KBM-7 (cell line): ENCODE data around the gene CA5A.
"Not testable (repeated sequence)": the region's sequence is repeated elsewhere in the genome, so short reads cannot be mapped to it uniquely, and the experiment has no call there.

ENCODE experiments used
- DNase-seq: peaks from one replicate; pipeline ENCODE4 v3.0.0-alpha.2; 2015
- in situ Hi-C: fragments of 300-500 bp; cut with MboI; formaldehyde crosslinking; loops from 2 replicates; pipeline ENCODE4 v1.14.3; 2020; ENCODE audit warnings: low sequenced_read_pairs, low pct_unique_long_range_greater_than_20kb, mixed read lengths

Gene CA5A

DNA sequence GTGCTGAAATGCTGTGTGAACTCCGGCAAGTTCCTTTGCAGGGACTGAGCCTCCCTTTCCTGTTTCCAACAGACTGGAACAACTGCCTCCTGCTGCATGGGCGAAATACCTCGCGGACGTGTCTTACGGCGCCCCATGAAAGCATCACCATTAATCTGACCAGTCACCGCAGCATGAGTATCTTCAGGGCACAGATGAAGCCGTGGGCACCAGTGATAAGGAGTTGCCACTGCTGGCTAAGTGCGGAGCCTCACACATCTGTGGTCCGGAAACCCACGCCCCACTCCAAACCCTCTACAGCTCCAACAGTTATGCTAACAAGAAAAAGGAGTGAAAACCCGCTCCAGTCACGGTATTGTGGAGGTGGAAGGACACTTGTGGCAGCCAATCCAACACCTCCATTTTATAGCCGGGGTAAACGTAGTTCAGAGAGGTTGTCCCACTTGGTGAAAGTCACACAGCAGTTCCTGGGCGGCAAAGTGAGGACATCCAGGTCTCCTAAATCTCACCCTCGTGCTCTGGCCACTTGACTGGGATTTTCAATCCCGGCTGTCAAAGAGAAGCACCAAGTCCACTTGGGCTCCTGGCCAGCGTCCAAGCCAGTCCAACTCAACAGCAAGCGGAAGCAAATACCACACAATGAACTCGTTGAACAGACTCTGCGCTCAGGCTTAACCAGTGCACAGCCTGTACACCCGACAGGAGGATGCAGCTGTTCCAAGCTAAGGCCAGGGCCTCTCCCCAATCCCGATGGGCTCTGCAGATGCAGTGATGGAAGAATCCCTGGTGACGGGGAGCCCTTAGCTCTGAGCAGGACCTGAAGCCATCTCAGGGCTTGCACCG lies 78.0 kb downstream of the CA5A start:
- in situ Hi-C loops: not testable (repeated sequence)

DNA sequence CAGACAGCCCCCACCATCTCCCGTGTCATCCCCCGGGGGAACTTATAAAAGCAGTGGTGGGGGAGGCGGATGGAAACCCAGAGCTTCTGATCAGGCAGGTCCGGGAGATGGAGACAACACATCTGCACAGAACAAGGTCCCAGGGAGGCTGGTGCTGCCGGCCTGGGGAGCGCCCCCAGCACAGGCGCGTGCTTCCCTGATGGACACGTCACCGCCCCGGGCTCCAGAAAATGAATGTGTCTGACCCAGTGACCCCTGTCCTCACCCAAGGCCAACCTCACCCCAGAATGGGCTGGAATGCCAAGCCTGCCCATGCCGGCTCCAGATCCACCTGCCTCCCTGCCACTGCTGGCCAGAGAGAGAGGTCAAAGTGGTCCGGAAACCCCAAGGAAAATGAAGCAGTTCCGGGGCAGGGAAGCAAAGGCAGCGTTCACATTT lies 79.5 kb downstream of the CA5A start:
- no peak for DNase-seq
- in situ Hi-C loops: no loop called here

More for the DNA sequence above, 78.0 kb downstream of the CA5A start:
- peak; percentile 95 for DNase-seq

DNA sequence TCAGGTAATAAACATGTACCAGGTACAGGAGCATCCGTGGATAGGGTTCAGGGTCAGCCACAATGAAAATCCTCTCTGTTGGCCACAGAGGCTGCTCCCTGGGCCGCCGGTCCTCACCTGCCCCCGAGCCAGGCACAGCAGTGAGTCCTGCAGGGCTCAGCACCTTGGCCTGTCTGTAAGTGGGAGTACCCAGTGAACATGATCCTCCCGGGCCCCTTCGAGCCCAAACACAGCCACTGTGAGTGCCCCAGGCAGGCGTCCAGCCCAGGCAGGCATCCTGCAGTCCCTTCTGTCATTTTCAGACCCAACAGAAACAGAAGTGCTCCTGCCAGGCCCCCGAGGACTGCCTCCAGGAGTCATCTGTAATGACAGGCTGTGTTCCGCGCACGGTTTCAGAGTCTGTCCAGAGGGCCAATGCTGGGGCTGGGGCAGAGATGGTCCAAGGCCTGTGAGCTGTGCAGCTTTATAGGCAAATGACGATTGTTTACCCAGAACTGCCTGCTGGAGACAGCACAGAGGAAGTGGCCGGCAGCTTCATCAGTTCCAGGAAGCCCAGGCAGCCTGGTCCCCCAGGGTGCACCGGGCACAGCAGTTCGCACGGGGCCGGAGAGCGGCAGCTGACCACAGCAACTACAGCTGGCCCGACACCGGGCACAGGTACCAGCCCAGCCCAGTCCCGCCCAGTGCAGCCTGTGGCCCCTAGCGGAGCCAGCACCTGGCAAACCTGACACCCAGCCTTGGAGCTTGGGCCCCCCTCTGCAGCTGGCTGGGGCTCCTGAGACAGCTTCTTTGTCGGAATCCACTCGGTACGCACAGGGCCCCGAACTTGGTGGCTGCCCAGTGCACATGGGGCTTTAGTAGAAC lies 80.2 kb downstream of the CA5A start:
- DNase-seq: peak; percentile 49
- in situ Hi-C loops: no loop called here

DNA sequence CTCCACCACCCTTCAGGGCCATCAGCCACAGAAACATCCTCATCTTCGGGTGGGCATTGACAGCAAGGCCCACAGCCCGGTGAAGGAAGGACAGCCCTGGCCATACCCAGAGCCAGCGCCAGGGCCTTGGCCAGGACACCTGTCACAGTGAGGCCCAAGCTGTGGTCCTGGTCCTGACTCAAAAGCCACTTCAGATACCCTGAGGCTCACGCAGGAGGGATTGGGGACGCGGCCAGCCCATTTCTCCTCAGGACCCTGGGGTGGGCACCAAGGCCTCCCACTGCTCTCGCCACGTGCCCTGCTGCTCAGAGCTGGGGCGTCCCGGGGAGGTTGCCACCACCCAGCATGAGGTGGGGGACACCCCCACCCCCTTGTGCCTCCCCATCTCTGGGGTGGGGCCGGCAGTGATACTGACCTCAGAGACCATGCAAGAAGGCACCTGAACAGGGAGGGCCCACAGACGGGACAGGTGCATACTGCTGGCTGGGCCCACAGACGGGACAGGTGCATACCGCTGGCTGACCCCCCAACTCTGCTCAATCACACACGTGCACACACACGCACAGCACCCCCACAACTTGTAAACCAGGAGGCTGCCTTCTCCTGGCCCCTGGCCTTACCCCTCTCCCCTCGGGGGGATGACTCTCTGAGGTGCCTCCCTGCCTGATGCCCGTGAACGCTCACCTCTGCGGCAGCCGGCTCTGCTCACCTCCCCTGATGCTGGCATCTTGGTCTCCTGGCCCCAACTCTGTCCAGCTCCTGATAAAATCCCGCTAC lies 81.2 kb downstream of the CA5A start:
- in situ Hi-C loops: no loop called here
- DNase-seq: no peak

GRCh38 chr16:87854053-87854906 lies 82.0 kb downstream of the CA5A start:
- DNase-seq: peak; percentile 40
- in situ Hi-C loops: no loop called here

DNA sequence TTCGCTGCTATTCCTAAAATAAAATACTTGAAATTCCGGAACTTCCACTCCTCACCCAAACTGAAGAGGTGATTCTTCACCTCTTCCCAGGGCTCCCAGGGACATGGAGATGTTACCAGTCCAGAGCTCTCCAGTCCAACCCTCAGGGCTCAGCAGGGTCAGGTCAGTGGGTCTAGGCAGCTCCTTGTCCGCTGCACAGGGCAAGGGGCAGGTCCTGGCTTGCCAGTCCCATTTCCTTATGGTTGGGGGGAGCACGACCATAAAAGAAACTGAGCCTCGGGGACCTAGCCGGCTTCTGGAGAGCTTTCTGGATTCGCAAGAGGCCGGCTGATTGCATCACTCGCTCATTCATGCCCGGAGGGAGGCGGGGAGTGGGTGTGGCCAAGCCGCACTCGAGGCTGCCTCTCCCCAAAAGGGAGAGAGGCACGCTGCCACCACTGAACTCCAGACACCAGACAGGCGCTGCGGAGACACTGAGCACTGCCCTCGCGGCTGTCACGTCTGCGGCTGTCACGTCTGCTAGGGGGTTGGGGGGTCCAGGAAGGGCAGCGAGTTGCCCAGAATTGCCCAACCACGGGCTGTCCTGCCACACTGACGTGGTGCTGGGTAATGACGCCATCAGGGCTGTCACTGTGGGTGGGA lies 82.8 kb downstream of the CA5A start:
- DNase-seq: peak; percentile 93
- in situ Hi-C loops: no loop called here

- in situ Hi-C loops: no loop called here
Observed at GRCh38 chr16:87851601-87852000, 84.7 kb downstream of the CA5A start.

GRCh38 chr16:87851141-87851587 lies 85.2 kb downstream of the CA5A start:
- in situ Hi-C loops: no loop called here
- no peak for DNase-seq

More at GRCh38 chr16:87851601-87852000, 84.7 kb downstream of the CA5A start:
- DNase-seq: no peak

GRCh38 chr16:87850009-87851006 lies 86.0 kb downstream of the CA5A start:
- DNase-seq: peak; percentile 67
- in situ Hi-C loops: no loop called here

DNA sequence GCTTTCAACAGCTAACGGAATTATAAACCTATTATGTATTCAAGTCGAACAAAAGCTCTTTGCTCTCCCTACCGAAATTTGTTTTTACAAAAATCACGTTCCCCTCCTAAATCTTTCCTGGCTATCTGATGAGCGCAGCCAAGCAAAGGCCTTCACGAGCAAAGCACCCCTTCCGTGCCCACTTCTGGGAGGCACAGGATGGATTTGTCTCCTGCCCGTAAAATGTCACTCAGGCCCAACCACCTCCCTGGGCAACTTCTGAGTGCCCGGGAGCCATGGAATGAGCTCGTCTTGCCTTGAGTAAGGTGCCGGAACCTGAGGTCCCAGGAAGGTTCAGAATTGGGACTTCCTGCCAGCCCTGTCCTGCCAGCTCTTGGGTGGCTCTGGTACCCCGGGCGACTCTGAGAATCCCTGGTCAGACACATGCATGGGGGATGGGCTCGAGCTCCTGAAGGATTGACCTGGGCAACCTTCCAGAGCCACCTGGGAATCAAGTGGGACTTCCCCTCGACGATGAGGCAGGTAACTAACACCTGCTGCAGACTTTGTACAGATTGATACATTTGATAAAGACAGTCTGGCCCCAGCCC lies 86.8 kb downstream of the CA5A start:
- in situ Hi-C loops: no loop called here
- no peak for DNase-seq

DNA sequence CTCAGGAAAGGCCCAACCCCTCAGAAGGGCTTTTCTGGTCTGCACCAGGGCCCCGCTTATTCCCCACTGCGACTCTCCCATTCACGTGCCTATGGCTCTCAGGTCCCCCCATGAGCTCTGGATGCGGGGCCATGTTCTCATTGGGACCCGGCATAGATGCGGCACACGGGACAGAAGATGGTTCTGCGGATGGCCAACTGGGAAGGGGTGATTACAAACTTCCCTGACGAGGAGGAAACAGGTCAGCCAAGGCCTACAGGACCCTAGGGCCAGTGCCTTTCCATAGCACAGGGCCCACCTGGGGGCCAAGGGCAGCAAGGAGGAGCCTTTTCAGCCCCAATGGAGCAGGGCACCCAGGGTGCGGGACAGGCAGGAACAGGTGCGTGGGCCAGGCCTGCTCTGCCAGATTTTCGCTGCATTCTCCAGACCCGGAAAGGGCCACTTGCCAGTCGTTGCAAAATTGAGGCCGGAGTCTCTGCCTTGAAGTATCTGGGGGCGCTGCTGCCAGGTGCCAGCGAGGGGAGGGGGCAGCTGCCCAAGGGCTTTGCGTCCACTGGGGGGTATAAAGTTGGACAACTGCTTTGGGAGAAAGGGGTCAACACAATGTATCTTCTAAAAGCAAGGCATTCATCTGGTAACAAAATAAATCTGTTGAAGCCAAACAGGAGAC lies 87.5 kb downstream of the CA5A start:
- DNase-seq: no peak
- in situ Hi-C loops: no loop called here

GRCh38 chr16:87847785-87848675 lies 88.3 kb downstream of the CA5A start:
- in situ Hi-C loops: no loop called here
- DNase-seq: no peak

GRCh38 chr16:87847467-87847784 lies 88.9 kb downstream of the CA5A start:
- in situ Hi-C loops: no loop called here
- DNase-seq: no peak

DNA sequence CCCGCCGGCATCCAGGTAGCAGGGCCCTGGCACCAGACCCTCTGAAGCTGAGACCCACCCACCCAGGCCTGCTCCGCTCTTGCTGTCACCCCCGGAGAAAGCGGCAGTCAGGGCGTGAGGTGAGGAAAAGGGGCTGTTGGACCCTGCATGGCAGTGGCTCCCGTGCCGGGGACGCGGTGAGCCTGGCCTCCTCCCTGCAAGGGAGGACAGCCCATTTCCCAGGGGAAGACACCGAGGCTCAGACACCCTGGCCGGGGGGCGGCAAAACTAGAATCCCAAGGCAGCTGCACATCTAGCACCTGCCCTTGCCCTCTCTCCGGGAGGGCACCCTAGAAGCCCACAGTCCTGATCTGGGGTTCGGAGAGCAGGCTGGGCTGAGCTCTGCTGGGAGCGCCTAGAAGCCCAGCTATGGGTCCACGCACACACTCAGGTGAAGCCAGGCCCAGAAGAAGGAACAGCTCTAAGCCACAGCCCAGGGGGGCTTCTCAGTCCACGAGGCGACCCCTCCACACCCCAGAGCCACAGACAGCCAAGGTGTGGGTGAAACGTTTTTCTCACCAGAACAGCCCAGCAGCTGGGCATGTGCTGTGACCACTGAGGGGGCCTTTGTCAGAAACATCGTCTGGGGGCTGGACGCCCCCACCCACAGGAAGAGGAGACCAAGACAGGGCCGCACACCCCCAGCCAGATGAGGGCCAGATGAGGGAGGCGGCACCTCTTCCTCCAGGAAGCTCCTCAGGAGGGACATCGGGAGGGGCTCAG lies 89.4 kb downstream of the CA5A start:
- in situ Hi-C loops: no loop called here
- DNase-seq: no peak
